Measurements from ENCODE around the gene METAP2. TPM values are rescaled to one million over a fixed set of nuclear protein-coding genes. Genes with fewer than 3 reads are reported as not detected.

Gene METAP2
- total RNA-seq, 1 donor: 92.1 TPM

GRCh38 chr12:95484524-95484923 is 10.6 kb downstream of the METAP2 start:
- peak; percentile 21 for DNase-seq (ENCODE audit: low read depth)
- no peak for TF ChIP-seq CTCF (IDR thresholded peaks at IDR 0.05; ENCODE audit: insufficient read depth, low read length)
- H3K4me3 ChIP-seq (ENCODE audit: low read depth, low read length): no peak overlapping the region

GRCh38 chr12:95487024-95487423 is 13.1 kb downstream of the METAP2 start:
- H3K4me3 ChIP-seq (ENCODE audit: low read depth, low read length): no peak overlapping the region
- no peak for DNase-seq (ENCODE audit: low read depth)
- TF ChIP-seq CTCF (IDR thresholded peaks at IDR 0.05; ENCODE audit: insufficient read depth, low read length): no peak

GRCh38 chr12:95492462-95492861 is 18.5 kb downstream of the METAP2 start:
- no peak overlapping the region for H3K4me3 ChIP-seq (ENCODE audit: low read depth, low read length)
- no peak for TF ChIP-seq CTCF (IDR thresholded peaks at IDR 0.05; ENCODE audit: insufficient read depth, low read length)
- no peak for DNase-seq (ENCODE audit: low read depth)

- no peak overlapping the region for H3K4me3 ChIP-seq (ENCODE audit: low read depth, low read length)
- no peak for TF ChIP-seq CTCF (IDR thresholded peaks at IDR 0.05; ENCODE audit: insufficient read depth, low read length)
- no peak for DNase-seq (ENCODE audit: low read depth)
Measured at GRCh38 chr12:95494888-95495287, 20.9 kb downstream of the METAP2 start.

- H3K4me3 ChIP-seq (ENCODE audit: low read depth, low read length): no peak overlapping the region
- no peak for TF ChIP-seq CTCF (IDR thresholded peaks at IDR 0.05; ENCODE audit: insufficient read depth, low read length)
- no peak for DNase-seq (ENCODE audit: low read depth)
Measured at GRCh38 chr12:95495433-95495832, 21.5 kb downstream of the METAP2 start.

GRCh38 chr12:95497031-95497430 is 23.1 kb downstream of the METAP2 start:
- H3K4me3 ChIP-seq (ENCODE audit: low read depth, low read length): no peak overlapping the region
- no peak for TF ChIP-seq CTCF (IDR thresholded peaks at IDR 0.05; ENCODE audit: insufficient read depth, low read length)
- no peak for DNase-seq (ENCODE audit: low read depth)

- DNase-seq (ENCODE audit: low read depth): no peak
- no peak for TF ChIP-seq CTCF (IDR thresholded peaks at IDR 0.05; ENCODE audit: insufficient read depth, low read length)
Measured at GRCh38 chr12:95498968-95499367, 25.0 kb downstream of the METAP2 start.

More at GRCh38 chr12:95498968-95499367, 25.0 kb downstream of the METAP2 start:
- no peak overlapping the region for H3K4me3 ChIP-seq (ENCODE audit: low read depth, low read length)
